HepG2 (cell line): ENCODE results near the gene OSBPL10. TPM values are rescaled to one million over a fixed set of nuclear protein-coding genes. Genes with fewer than 3 reads are reported as not detected.
A peak's percentile ranks its signal among the peaks of the same experiment; 100 is the strongest.

ENCODE experiments used
- ATAC-seq: fragments of 200-7000 bp; cut with Tn5 transposase; 3 replicates; pipeline ENCODE4 v1.9.1; 2020; ENCODE audit warnings: mild to moderate bottlenecking, moderate library complexity
- BruUV-seq: library from RNA; stranded (reverse); fragments of 400-500 nt; replicated peaks from 2 replicates; lab custom pipeline; 2021; lab: Mats Ljungman, UMichigan
- CTCF ChIA-PET: fragments of 300-600 bp; formaldehyde crosslinking; extraction: SDS; loops from one replicate; lab custom pipeline; 2021; ENCODE audit warnings: low total read pairs, inconsistent platforms, low intra/inter-chr PET ratio; lab: Yijun Ruan, JAX
- POLR2A ChIA-PET: fragments of 350-600 bp; sonication (Branson Sonifier 250); formaldehyde crosslinking; loops from one replicate; lab custom pipeline; 2020; ENCODE audit warnings: antibody characterized with exemption, inconsistent platforms; lab: Yijun Ruan, JAX
- DNase-seq: peaks from one replicate; pipeline ENCODE4 v3.0.0-alpha.2; 2015; ENCODE audit warnings: low spot score
- FAIRE-seq: peaks from 3 replicates; lab custom pipeline; 2011; peaks lifted over from hg19 to GRCh38; lab: Jason Lieb, UNC
- H2AFZ ChIP-seq: one replicate; pipeline ENCODE4 v1.6.1; 2011; ENCODE audit warnings: low read length, inconsistent platforms
- H3K27ac ChIP-seq: fragments of 300-600 bp; 3 replicates; pipeline ENCODE4 v1.8.0; 2011; ENCODE audit warnings: mixed run types, mild to moderate bottlenecking, mixed read lengths, low read length, inconsistent platforms; ENCODE audit not compliant: insufficient read depth; ENCODE audit errors: extremely low read length
- H3K27me3 ChIP-seq, 2 experiments: fragments of 200-600 bp in 1 of 2; 2 replicates in 1 of 2; 3 replicates in 1 of 2; pipeline versions ENCODE4 v1.6.0 to v1.8.0; 2011; ENCODE audit warnings: low read length in 2 of 2, mild to moderate bottlenecking in 2 of 2, moderate library complexity in 2 of 2, inconsistent platforms in 1 of 2; ENCODE audit not compliant: insufficient read depth in 2 of 2, control insufficient read depth in 1 of 2
- H3K36me3 ChIP-seq, 2 experiments: fragments of 200-600 bp in 1 of 2; replicated peaks in 1 of 2; 2 replicates in 1 of 2; 3 replicates in 1 of 2; pipeline versions ENCODE4 v1.5.1 to v1.8.0; 2011; ENCODE audit warnings: low read length in 2 of 2, inconsistent platforms in 1 of 2; ENCODE audit not compliant: insufficient read depth in 2 of 2, control insufficient read depth in 1 of 2
- H3K4me1 ChIP-seq: 2 replicates; pipeline ENCODE4 v1.5.1; 2012; ENCODE audit warnings: low read length, inconsistent platforms; ENCODE audit not compliant: insufficient read depth
- H3K4me2 ChIP-seq: 2 replicates; pipeline ENCODE4 v1.6.0; 2011; ENCODE audit warnings: low read depth, low read length, inconsistent platforms
- H3K4me3 ChIP-seq, 3 experiments: fragments of 200-600 bp in 1 of 3; sonication (generic), shearing (Covaris generic) in 1 of 3; replicated peaks in 1 of 3; 2 replicates each; pipeline ENCODE4 v1.5.1; 2011 to 2016; ENCODE audit warnings: low read length in 3 of 3, inconsistent platforms in 2 of 3, low read depth in 2 of 3, mild to moderate bottlenecking in 2 of 3, control low read depth in 1 of 3, mixed read lengths in 1 of 3; ENCODE audit not compliant: insufficient read depth in 1 of 3
- H3K79me2 ChIP-seq: one replicate; pipeline ENCODE4 v1.6.1; 2011; ENCODE audit warnings: low read length, inconsistent platforms; ENCODE audit not compliant: insufficient read depth
- H3K9ac ChIP-seq: 2 replicates; pipeline ENCODE4 v1.6.0; 2011; ENCODE audit warnings: mild to moderate bottlenecking, low read depth, low read length, inconsistent platforms; ENCODE audit not compliant: insufficient read depth
- H3K9me3 ChIP-seq: 2 replicates; pipeline ENCODE4 v1.5.1; 2012; ENCODE audit warnings: mild to moderate bottlenecking, low read length
- H4K20me1 ChIP-seq: 2 replicates; pipeline ENCODE4 v1.6.0; 2011; ENCODE audit warnings: inconsistent platforms, mild to moderate bottlenecking, low read length, moderate library complexity; ENCODE audit not compliant: insufficient read depth
- ARNTL ChIP-seq: sonication (generic); formaldehyde crosslinking; IDR thresholded peaks from 2 replicates; pipeline ENCODE4 v1.4.0; 2020; ENCODE audit warnings: mild to moderate bottlenecking, missing genetic modification reagents
- CREM ChIP-seq, 2 experiments: sonication (generic) in 1 of 2; formaldehyde crosslinking in 1 of 2; IDR thresholded peaks; 2 replicates each; pipeline versions ENCODE4 v1.4.0 to v1.6.1; 2016 to 2020; ENCODE audit warnings: antibody characterized with exemption in 1 of 2, mild to moderate bottlenecking in 1 of 2, missing genetic modification reagents in 1 of 2
- HIC2 ChIP-seq: sonication (generic); formaldehyde crosslinking; IDR thresholded peaks from 2 replicates; pipeline ENCODE4 v1.9.0; 2022; ENCODE audit warnings: low read depth, missing genetic modification reagents
- HNF4A ChIP-seq: sonication (generic); formaldehyde crosslinking; IDR thresholded peaks from 2 replicates; pipeline ENCODE4 v1.4.0; 2020; ENCODE audit warnings: missing genetic modification reagents
- KLF11 ChIP-seq: IDR thresholded peaks from 2 replicates; pipeline ENCODE4 v1.6.1; 2016; ENCODE audit warnings: missing compliant biosample characterization
- PAX8 ChIP-seq: sonication (generic); formaldehyde crosslinking; IDR thresholded peaks from 2 replicates; pipeline ENCODE4 v1.8.0; 2022; ENCODE audit warnings: mild to moderate bottlenecking, missing genetic modification reagents, borderline replicate concordance
- PLRG1 ChIP-seq: fragments of 450-650 bp; conservative IDR thresholded peaks from 2 replicates; pipeline ENCODE4 v1.6.1; 2016
- SMC3 ChIP-seq: IDR thresholded peaks from 2 replicates; pipeline ENCODE4 v1.6.1; 2011; ENCODE audit warnings: low read length, improper control_type of control experiment
- SOX13 ChIP-seq, 3 experiments: fragments of 450-650 bp in 1 of 3; sonication (generic) in 1 of 3; formaldehyde crosslinking in 1 of 3; IDR thresholded peaks in 2 of 3; conservative IDR thresholded peaks in 1 of 3; 2 replicates each; pipeline versions ENCODE4 v1.5.0 to v1.6.1; 2016 to 2020; ENCODE audit warnings: antibody characterized with exemption in 1 of 3, mild to moderate bottlenecking in 1 of 3, missing compliant biosample characterization in 1 of 3, missing genetic modification reagents in 1 of 3, moderate library complexity in 1 of 3
- TCF7 ChIP-seq: sonication (generic); IDR thresholded peaks from 2 replicates; pipeline ENCODE4 v1.6.1; 2016; ENCODE audit warnings: antibody characterized with exemption, low read depth
- ZBTB38 ChIP-seq: sonication (generic); formaldehyde crosslinking; IDR thresholded peaks from 2 replicates; pipeline ENCODE4 v1.5.1; 2020; ENCODE audit warnings: mild to moderate bottlenecking, missing genetic modification reagents
- ZBTB8A ChIP-seq: sonication (generic); formaldehyde crosslinking; IDR thresholded peaks from 2 replicates; pipeline ENCODE4 v1.4.0; 2020; ENCODE audit warnings: mild to moderate bottlenecking, low read depth, missing genetic modification reagents, borderline replicate concordance
- ZNF362 ChIP-seq: sonication (generic); formaldehyde crosslinking; IDR thresholded peaks from 2 replicates; pipeline ENCODE4 v1.4.0; 2020; ENCODE audit warnings: missing genetic modification reagents, mild to moderate bottlenecking, borderline replicate concordance
- ZNF776 ChIP-seq: sonication (generic); formaldehyde crosslinking; IDR thresholded peaks from 2 replicates; pipeline ENCODE4 v1.4.0; 2020; ENCODE audit warnings: mild to moderate bottlenecking, missing genetic modification reagents
- WGBS: methylation state at CpG from one replicate; pipeline ENCODE4 v1.1.6; 2017; ENCODE audit warnings: low lambda C conversion rate; 5-methylcytosine and 5-hydroxymethylcytosine counted together
- in situ Hi-C: cut with HindIII; loops from 2 replicates; pipeline ENCODE4 v1.10.0; 2017; ENCODE audit warnings: low pct_unique_long_range_greater_than_20kb; ENCODE audit not compliant: extremely low pct_ligation_motif_present
- intact Hi-C: fragments of 100-400 bp; cut with micrococcal nuclease; formaldehyde crosslinking; loops from one replicate; pipeline ENCODE4 v1.10.0; 2022; ENCODE audit not compliant: unreplicated experiment
- polyA plus RNA-seq, 8 experiments: library from polyadenylated mRNA; depleted of rRNA in 3 of 8; stranded (reverse) in 7 of 8; unstranded in 1 of 8; fragments of >200 nt; fragmentation: Illumina TruSeq in 4 of 8; extraction: Trizol in 4 of 8; gene quantifications; 2 replicates each; pipeline versions ENCODE4 v1.2.1 to v1.2.3, GENCODE V29; 2011 to 2016; ENCODE audit warnings: low read depth in 4 of 8, missing spikeins in 1 of 8, mixed read lengths in 1 of 8; ENCODE audit not compliant: insufficient read depth in 1 of 8
- total RNA-seq, 5 experiments: library from RNA; depleted of rRNA; stranded (reverse); fragments of >200 nt; fragmentation: Illumina TruSeq; extraction: Trizol; gene quantifications; 2 replicates each; pipeline ENCODE4 v1.2.3, GENCODE V29; 2016; ENCODE audit warnings: low read depth in 1 of 5

OSBPL10 gene
- total and polyA plus RNA-seq, 2 of the 13 experiments (the other 11 are each of a cell fraction or from before 2014, with no cell fraction given) = 10.3 to 28.6 TPM

GRCh38 chr3:31639828-31640227 lies 341.2 kb downstream of the OSBPL10 start:
- ChIA-PET POLR2A (no interaction called here), CTCF (no interaction called here)
- Histone ChIP-seq H3K9me3 (no peaks in the 10 kb centered on the region), H3K27me3 (no peaks in the 10 kb centered on the region), H3K79me2 (no peaks in the 10 kb centered on the region), H3K4me1 (peaks cover 26% of the 10 kb centered on the region), H3K4me2 (no peak overlapping the region), H3K9ac (no peak overlapping the region), H2AFZ (no peak overlapping the region), H3K36me3 (no peaks in the 10 kb centered on the region; a peak in 1 of 5 replicates), H3K4me3 (no peak overlapping the region), H4K20me1 (no peaks in the 10 kb centered on the region), H3K27ac (no peak overlapping the region)
- peak; percentile 39; the same call in 1 of the 3 replicates for ATAC-seq
- in situ Hi-C loops = no loop called here
- TF ChIP-seq ZBTB8A (CRISPR knock-in tag) = no peak
- 100% methylated on average over 1 of the region's 1 CpG for WGBS
- no peak for FAIRE-seq
- intact Hi-C loops = no loop called here
- no TSS peak for BruUV-seq
- DNase-seq = no peak

GRCh38 chr3:31636694-31637442 lies 344.2 kb downstream of the OSBPL10 start:
- FAIRE-seq = peak; percentile 64
- Histone ChIP-seq H2AFZ (no peak overlapping the region), H3K27me3 (no peaks in the 10 kb centered on the region), H3K4me2 (peak overlapping the region; percentile 41; the same call in 1 of the 2 replicates), H3K4me3 (no peak overlapping the region), H3K36me3 (peaks cover 3 to 25% of the 10 kb centered on the region in 2 experiments; a peak in 4 of 5 replicates), H3K9me3 (no peaks in the 10 kb centered on the region), H3K27ac (peak overlapping the region; percentile 51), H3K79me2 (no peaks in the 10 kb centered on the region), H3K9ac (no peak overlapping the region), H4K20me1 (no peaks in the 10 kb centered on the region), H3K4me1 (peaks cover 26% of the 10 kb centered on the region)
- peak; percentile 70 for ATAC-seq
- in situ Hi-C loops = no loop called here
- CTCF ChIA-PET = no interaction called here
- TSS peak; percentile 23 for BruUV-seq
- intact Hi-C loops = no loop called here
- peak; percentile 67 for DNase-seq
- WGBS = 28% methylated on average over 2 of the region's 2 CpGs
- POLR2A ChIA-PET = no interaction called here
- TF ChIP-seq SOX13 (IDR thresholded peaks at IDR 0.05) (no peak), SOX13 (CRISPR knock-in tag; conservative IDR thresholded peaks at IDR 0.05 in 1 of 2, IDR thresholded peaks at IDR 0.05 in 1 of 2) (peak in 1 of 2 experiments; percentile 17; a peak in 1 of 4 replicates), ZNF362 (CRISPR knock-in tag) (peak; percentile 55; the same call in 1 of the 2 replicates), PLRG1 (no peak), CREM (IDR thresholded peaks at IDR 0.05) (no peak), CREM (CRISPR knock-in tag; IDR thresholded peaks at IDR 0.05) (no peak), KLF11 (no peak), PAX8 (CRISPR knock-in tag) (no peak), ZNF776 (CRISPR knock-in tag) (no peak), ZBTB38 (CRISPR knock-in tag) (no peak), ARNTL (CRISPR knock-in tag) (no peak), HNF4A (CRISPR knock-in tag) (peak; percentile 60), HIC2 (CRISPR knock-in tag) (no peak), TCF7 (no peak), SMC3 (no peak)
